Spleen (tissue), 11 donors: ENCODE data around the gene FKBP2. TPM values are rescaled to one million over a fixed set of nuclear protein-coding genes. Genes with fewer than 3 reads are reported as not detected.
A peak's percentile ranks its signal among the peaks of the same experiment; 100 is the strongest.

Source experiments
- DNase-seq: peaks from one replicate; pipeline ENCODE4 v3.0.0-alpha.2; 2020
- H3K27ac ChIP-seq, 8 donors: fragments of 200-600 bp; sonication (generic) in 7 of 8; 1 replicate in 4 of 8; 2 replicates in 4 of 8; pipeline versions ENCODE4 v1.5.0 to v1.8.0; 2016 to 2021; ENCODE audit warnings: inconsistent platforms in 4 of 8, mild to moderate bottlenecking in 4 of 8, moderate library complexity in 1 of 8
- H3K27me3 ChIP-seq, 7 donors: fragments of 200-600 bp; sonication (generic) in 6 of 7; replicated peaks in 1 of 7; 1 replicate in 4 of 7; 2 replicates in 3 of 7; pipeline versions ENCODE4 v1.5.0 to v1.8.0; 2016 to 2021; ENCODE audit warnings: inconsistent platforms in 3 of 7, mild to moderate bottlenecking in 1 of 7
- H3K36me3 ChIP-seq, 6 donors: fragments of 200-600 bp; sonication (generic) in 5 of 6; 1 replicate in 4 of 6; 2 replicates in 2 of 6; pipeline versions ENCODE4 v1.5.0 to v1.8.0; 2016 to 2021; ENCODE audit warnings: inconsistent platforms in 2 of 6
- H3K4me1 ChIP-seq, 6 donors: fragments of 200-600 bp; sonication (generic) in 5 of 6; 1 replicate in 3 of 6; 2 replicates in 3 of 6; pipeline versions ENCODE4 v1.5.0 to v1.8.0; 2016 to 2021; ENCODE audit warnings: inconsistent platforms in 3 of 6
- H3K4me3 ChIP-seq, 8 donors: fragments of 200-600 bp; sonication (generic) in 7 of 8; 1 replicate in 4 of 8; 2 replicates in 4 of 8; pipeline versions ENCODE4 v1.5.0 to v1.8.0; 2016 to 2021; ENCODE audit warnings: inconsistent platforms in 4 of 8, mild to moderate bottlenecking in 4 of 8, moderate library complexity in 2 of 8
- H3K9me3 ChIP-seq, 8 donors: fragments of 200-600 bp; sonication (generic) in 7 of 8; 1 replicate in 4 of 8; 2 replicates in 4 of 8; pipeline versions ENCODE4 v1.5.0 to v1.8.0; 2016 to 2021; ENCODE audit warnings: inconsistent platforms in 4 of 8
- POLR2A ChIP-seq, 3 donors: fragments of 450-650 bp; IDR thresholded peaks; one replicate each; pipeline ENCODE4 v1.5.1; 2017; ENCODE audit warnings: antibody characterized with exemption in 3 of 3, mild to moderate bottlenecking in 1 of 3
- POLR2AphosphoS5 ChIP-seq, 3 donors: sonication (generic); formaldehyde crosslinking; IDR thresholded peaks; one replicate each; pipeline ENCODE4 v1.5.1; 2017; ENCODE audit warnings: antibody characterized with exemption in 3 of 3
- WGBS, 5 donors: extraction: QIAGEN DNeasy Blood & Tissue Kit in 3 of 5; methylation state at CpG; one replicate each; pipeline versions ENCODE4 v1.1.5 to v1.1.7; 2013 to 2018; 5-methylcytosine and 5-hydroxymethylcytosine counted together
- intact Hi-C: fragments of 100-400 bp; cut with DNase I; formaldehyde crosslinking; loops from one replicate; pipeline ENCODE4 v1.15.0; 2023; ENCODE audit warnings: low total_unique reads
- polyA plus RNA-seq, 3 donors: library from polyadenylated mRNA; stranded (reverse); fragments of 200-250 nt; gene quantifications; one replicate each; pipeline ENCODE4 v1.2.1, GENCODE V29; 2013
- total RNA-seq, 7 donors: library from RNA; depleted of rRNA in 3 of 7; stranded (reverse); fragments of >200 nt in 3 of 7; fragmentation: NEBNext Ultra II Directional in 4 of 7; extraction: Animal tissue kit (Norgen Biotek cat#: 25700) in 4 of 7; gene quantifications; one replicate each; pipeline versions ENCODE4 v1.1.0 to v1.2.1, GENCODE V29; 2016 to 2021
- TF ChIP-seq, protein P1 (sequence below), 11 experiments: fragments of 200-600 bp in 7 of 11; fragments of 450-650 bp in 4 of 11; sonication (generic) in 4 of 11; IDR thresholded peaks in 8 of 11; conservative IDR thresholded peaks in 3 of 11; 1 replicate in 7 of 11; 2 replicates in 4 of 11; pipeline versions ENCODE4 v1.4.0 to v1.8.0; 2016 to 2021; ENCODE audit warnings: antibody characterized with exemption in 11 of 11, inconsistent platforms in 4 of 11, mild to moderate bottlenecking in 1 of 11
- donor health status: healthy with polysubstance abuse.
- donor health status: DM: no; HTN: no; CAD: no; lungs with moderate emphysema.
- donor health status: DM: no; HTN: no; CAD: no.
- donor health status: Bipolar disorder and iron deficiency.
- donor health status: healthy.
- donor health status: DM: no; HTN: no; CAD: no.
- donor health status: DM: yes; HTN: yes; CAD: no.

Gene FKBP2
- total and polyA plus RNA-seq, 10 donors: 26.9 to 104 (median 44.7) TPM

DNA sequence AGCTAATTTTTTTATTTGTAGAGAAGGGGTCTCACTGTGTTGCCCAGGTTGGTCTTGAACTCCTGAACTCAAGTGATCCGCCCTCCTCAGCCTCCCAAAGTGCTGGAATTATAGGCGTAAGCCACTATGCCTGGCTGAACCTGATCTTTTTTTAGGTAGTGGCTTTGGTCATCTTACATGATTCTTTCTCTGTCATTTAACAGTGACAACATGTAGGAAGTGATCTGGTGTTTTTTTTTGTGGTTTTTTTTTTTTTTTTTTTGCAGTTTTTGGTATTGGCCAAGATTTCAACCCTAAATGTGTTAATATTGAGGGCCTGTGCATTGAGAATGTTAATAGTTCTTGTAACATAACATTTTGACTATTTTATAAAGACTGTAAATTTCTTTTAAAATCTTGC lies 42.4 kb upstream of the FKBP2 start:
- H3K4me3 ChIP-seq: no peak overlapping the region
- H3K9me3 ChIP-seq: no peaks in the 10 kb centered on the region
- no peak for TF ChIP-seq POLR2A (IDR thresholded peaks at IDR 0.05)
- no peak for TF ChIP-seq POLR2AphosphoS5 (IDR thresholded peaks at IDR 0.05)
- TF ChIP-seq, protein P1, sequence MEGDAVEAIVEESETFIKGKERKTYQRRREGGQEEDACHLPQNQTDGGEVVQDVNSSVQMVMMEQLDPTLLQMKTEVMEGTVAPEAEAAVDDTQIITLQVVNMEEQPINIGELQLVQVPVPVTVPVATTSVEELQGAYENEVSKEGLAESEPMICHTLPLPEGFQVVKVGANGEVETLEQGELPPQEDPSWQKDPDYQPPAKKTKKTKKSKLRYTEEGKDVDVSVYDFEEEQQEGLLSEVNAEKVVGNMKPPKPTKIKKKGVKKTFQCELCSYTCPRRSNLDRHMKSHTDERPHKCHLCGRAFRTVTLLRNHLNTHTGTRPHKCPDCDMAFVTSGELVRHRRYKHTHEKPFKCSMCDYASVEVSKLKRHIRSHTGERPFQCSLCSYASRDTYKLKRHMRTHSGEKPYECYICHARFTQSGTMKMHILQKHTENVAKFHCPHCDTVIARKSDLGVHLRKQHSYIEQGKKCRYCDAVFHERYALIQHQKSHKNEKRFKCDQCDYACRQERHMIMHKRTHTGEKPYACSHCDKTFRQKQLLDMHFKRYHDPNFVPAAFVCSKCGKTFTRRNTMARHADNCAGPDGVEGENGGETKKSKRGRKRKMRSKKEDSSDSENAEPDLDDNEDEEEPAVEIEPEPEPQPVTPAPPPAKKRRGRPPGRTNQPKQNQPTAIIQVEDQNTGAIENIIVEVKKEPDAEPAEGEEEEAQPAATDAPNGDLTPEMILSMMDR (IDR thresholded peaks at IDR 0.05 in 8 of 11, conservative IDR thresholded peaks at IDR 0.05 in 3 of 11): no peak
- H3K4me1 ChIP-seq: no peaks in the 10 kb centered on the region
- intact Hi-C loops: no loop called here
- H3K36me3 ChIP-seq: peaks cover 6 to 100% (median 98%) of the 10 kb centered on the region in 6 donors
- peak overlapping the region in 2 of 8 donors; percentile 11 to 15 for H3K27ac ChIP-seq
- DNase-seq: no peak
- H3K27me3 ChIP-seq: no peaks in the 10 kb centered on the region
- 87 to 91% (median 90%) methylated on average over 2 of the region's 2 CpGs for WGBS, 5 donors

DNA sequence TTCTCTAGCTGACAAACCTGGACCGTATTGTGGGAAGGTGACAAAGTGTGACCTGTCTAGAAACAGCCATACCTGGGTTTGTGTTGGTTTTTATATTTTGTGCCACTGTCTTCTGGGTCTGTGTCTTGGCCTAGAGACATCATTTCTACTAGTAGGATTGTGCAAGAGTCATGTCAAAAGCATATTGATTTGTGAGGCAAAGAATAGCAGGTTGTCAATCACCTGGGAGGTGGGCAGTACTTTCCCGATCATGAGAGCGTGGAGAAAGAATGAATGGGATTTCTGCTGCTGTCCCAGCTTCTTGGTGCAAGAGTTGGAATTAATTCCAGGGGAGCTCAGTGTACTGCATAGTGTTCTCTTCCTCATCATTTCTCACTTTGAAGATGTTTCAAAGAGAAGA lies 39.4 kb upstream of the FKBP2 start:
- DNase-seq: no peak
- Histone ChIP-seq H3K9me3 (no peaks in the 10 kb centered on the region), H3K4me3 (no peak overlapping the region), H3K36me3 (peaks cover 0 to 80% (median 76%) of the 10 kb centered on the region in 6 donors), H3K27me3 (no peaks in the 10 kb centered on the region), H3K4me1 (peaks cover 21 to 30% (median 27%) of the 10 kb centered on the region in 6 donors), H3K27ac (no peak overlapping the region)
- intact Hi-C loops: loop anchor here (5.0 kb wide), 1 partner anchor 101 kb away; the partner anchor contains the start of gene CATSPERZ
- 77 to 96% (median 86%) methylated on average over 3 of the region's 3 CpGs for WGBS, 5 donors
- TF ChIP-seq POLR2A (IDR thresholded peaks at IDR 0.05) (no peak), POLR2AphosphoS5 (IDR thresholded peaks at IDR 0.05) (no peak)
- TF ChIP-seq, protein P1 (IDR thresholded peaks at IDR 0.05 in 8 of 11, conservative IDR thresholded peaks at IDR 0.05 in 3 of 11): no peak

DNA sequence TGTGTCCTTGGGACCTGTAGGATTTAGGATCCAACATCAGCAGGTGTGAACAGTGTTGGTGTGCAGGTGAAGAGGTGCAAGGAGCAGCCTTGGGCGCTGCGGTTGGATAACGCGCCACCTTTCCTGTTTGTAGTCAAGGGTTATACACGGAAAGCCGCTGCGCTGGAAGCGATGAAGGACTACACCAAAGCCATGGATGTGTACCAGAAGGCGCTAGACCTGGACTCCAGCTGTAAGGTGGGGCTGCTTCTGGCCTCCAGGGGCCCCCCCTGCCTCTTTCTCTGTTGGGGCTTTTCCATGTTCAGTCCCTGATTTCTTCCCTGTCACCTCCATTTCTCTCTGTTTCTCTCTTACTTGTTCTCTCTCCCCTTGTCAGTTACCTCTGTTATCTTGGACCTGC lies 37.9 kb upstream of the FKBP2 start:
- peaks cover 0 to 66% (median 62%) of the 10 kb centered on the region in 6 donors for H3K36me3 ChIP-seq
- no peaks in the 10 kb centered on the region for H3K9me3 ChIP-seq
- no peak for DNase-seq
- TF ChIP-seq, protein P1 (IDR thresholded peaks at IDR 0.05 in 8 of 11, conservative IDR thresholded peaks at IDR 0.05 in 3 of 11): no peak
- TF ChIP-seq POLR2A (IDR thresholded peaks at IDR 0.05): no peak
- TF ChIP-seq POLR2AphosphoS5 (IDR thresholded peaks at IDR 0.05): no peak
- no peaks in the 10 kb centered on the region for H3K27me3 ChIP-seq
- intact Hi-C loops: loop anchor here (5.0 kb wide), 1 partner anchor 99 kb away; the partner anchor contains the start of gene CATSPERZ
- H3K4me1 ChIP-seq: peaks cover 22 to 44% (median 36%) of the 10 kb centered on the region in 6 donors
- H3K27ac ChIP-seq: no peak overlapping the region
- 88 to 96% (median 94%) methylated on average over 9 of the region's 9 CpGs for WGBS, 5 donors
- no peak overlapping the region for H3K4me3 ChIP-seq

DNA sequence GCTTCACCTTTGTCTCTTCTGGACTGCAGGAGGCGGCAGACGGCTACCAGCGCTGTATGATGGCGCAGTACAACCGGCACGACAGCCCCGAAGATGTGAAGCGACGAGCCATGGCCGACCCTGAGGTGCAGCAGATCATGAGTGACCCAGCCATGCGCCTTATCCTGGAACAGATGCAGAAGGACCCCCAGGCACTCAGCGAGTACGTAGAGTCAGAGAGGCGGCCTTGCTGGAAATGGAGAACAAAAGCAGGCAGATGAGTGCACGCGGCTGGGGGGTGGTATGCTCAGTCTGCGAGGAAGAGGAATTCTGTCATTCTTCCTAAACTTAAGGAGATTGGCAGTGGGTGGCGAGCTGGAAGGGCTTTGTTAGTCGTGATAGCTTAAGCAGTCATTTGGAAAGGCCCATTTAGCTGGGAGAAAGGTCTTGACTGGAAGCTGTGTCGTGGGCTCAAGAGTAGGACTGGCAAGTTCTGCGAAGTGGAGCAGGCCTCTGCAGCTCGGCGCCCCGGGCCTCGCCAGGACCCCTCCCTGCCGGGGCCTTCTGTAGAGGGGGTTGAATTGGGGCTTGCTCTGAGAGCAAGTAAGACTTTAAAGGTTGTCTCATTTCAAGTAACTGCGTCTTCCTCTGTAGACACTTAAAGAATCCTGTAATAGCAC lies 37.3 kb upstream of the FKBP2 start:
- Histone ChIP-seq H3K4me1 (peaks cover 28 to 50% (median 42%) of the 10 kb centered on the region in 6 donors), H3K9me3 (no peaks in the 10 kb centered on the region), H3K4me3 (no peak overlapping the region), H3K27ac (peak overlapping the region in 1 of 8 donors; percentile 99), H3K27me3 (no peaks in the 10 kb centered on the region), H3K36me3 (peaks cover 0 to 66% (median 56%) of the 10 kb centered on the region in 6 donors)
- intact Hi-C loops: loop anchor here (5.0 kb wide), 1 partner anchor 99 kb away; the partner anchor contains the start of gene CATSPERZ
- TF ChIP-seq, protein P1 (IDR thresholded peaks at IDR 0.05 in 8 of 11, conservative IDR thresholded peaks at IDR 0.05 in 3 of 11): no peak
- no peak for TF ChIP-seq POLR2A (IDR thresholded peaks at IDR 0.05)
- peak in 1 of 3 donors; percentile 32 for TF ChIP-seq POLR2AphosphoS5 (IDR thresholded peaks at IDR 0.05)
- no peak for DNase-seq
- 93 to 96% (median 93%) methylated on average over 27 of the region's 27 CpGs for WGBS, 5 donors
